NCI-H82 treated with DMSO at 0.1 percent for 48 hours (cell line): ENCODE measurements around the gene AFP.

Experiments used
- DNase-seq: peaks from one replicate; lab custom pipeline; 2025; ENCODE audit not compliant: unreplicated experiment; lab: John Stamatoyannopoulos, UW

The AFP gene

DNA sequence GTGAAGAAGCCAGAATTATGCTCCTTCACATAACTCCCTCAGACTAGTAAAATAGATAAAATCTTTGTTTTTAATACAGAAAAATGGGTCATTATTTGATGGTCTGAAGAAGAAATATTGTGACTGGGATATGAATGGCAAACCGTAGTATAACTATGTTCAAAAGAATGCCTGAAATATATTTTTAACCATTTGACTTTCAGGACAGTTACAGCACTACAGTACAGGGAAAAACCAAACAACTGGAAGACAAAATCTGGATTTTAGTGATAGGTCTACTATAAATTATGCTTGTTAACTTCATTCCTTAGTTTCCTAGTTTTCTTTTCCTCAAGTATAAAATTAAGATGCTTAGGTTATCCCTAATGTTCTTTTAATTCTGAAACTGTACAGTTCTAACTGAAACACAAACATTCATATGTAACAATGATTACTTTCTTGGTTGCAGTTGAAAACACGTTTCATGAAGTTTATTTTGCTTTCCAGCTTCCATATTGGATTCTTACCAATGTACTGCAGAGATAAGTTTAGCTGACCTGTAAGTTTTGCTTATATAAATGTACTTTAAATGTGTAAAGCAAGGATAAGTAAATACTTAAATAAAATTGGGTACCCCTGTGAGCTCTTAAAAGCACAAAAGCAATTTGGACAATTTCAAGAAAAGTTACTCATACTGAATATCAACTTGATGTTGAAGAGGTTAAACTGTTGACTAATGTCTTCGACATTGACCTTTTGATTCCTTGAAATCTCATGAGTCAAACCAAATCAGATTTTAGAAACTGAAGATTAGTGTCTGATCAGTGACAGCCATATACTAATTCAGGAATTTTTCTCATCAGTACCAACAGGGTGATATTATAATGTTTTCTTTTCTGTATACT lies 895 bp downstream of the AFP start:
- no peak for DNase-seq

GRCh38 chr4:73437558-73437956 lies 1.5 kb downstream of the AFP start:
- no peak for DNase-seq

- no peak for DNase-seq
These were observed 2.0 kb downstream of the AFP start for GRCh38 chr4:73438048-73438447.

DNA sequence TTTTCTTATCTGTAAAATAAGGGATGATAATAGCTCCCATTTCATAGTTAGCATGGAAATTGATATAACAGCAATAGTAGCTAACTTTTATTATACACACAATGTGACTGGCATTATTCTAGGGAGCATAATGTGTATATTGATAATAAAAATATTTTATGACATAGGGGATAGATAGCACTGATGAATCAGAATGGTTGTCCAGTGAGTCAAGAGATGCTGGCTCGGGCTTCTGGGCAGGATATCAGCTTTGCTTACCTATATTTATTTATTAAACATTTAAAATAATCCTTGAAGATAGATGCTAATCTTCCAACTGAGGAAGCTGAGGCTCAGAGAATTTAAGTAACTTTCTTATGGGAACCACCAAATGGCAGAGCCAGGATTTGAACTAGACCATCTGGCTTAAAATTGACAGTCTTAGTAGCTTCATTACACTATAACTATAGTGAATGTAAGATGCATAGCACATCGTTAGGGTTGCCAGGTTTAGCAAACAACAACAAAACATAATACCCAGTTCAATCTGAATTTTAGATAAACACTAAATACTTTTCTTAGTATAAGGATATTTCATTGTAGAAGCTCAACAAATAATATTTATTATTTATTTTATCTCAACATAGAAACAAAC lies 2.7 kb downstream of the AFP start:
- no peak for DNase-seq

DNA sequence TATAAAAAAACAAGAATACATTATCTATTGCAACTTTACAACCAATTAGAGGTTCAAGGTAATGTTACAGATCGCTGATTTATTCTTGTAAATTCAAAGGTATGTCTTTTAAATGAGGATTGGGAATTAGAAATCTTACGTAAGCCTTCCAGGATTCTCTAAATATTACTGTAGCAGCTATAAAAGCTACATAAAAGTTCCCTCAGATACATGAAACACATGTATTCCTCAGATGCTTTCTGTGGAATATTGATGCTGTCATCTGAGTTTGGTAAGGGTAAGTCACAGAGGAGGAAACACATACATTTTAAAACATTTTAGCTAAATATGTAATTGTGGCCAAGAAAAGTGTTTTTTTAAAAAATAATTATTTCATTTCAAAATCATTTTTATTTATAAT lies 3.4 kb downstream of the AFP start:
- no peak for DNase-seq

DNA sequence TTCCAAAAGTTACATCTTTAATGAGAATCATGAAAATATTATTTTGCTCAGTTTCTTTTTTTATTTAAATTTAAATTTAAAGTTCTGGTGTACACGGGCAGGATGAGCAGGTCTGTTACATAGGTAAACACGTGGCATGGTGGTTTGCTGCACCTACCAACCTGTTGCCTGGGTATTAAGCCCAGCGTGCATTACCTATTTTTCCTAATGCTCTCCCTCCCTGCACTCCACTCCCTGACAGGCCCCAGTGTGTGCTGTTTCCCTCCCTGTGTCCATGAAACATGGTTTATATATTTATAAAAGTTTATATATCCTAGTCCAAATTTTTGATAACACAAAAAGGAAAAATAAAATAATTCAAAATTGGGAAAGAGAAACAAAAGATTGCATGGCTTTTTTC lies 4.0 kb downstream of the AFP start:
- no peak for DNase-seq

- no peak for DNase-seq
These were observed 4.6 kb downstream of the AFP start for GRCh38 chr4:73440653-73441052.

GRCh38 chr4:73442275-73442674 lies 6.3 kb downstream of the AFP start:
- DNase-seq: no peak

- no peak for DNase-seq
These were observed 7.2 kb downstream of the AFP start for GRCh38 chr4:73443224-73443623.

- DNase-seq: no peak
These were observed 9.6 kb downstream of the AFP start for GRCh38 chr4:73445383-73446335.

DNA sequence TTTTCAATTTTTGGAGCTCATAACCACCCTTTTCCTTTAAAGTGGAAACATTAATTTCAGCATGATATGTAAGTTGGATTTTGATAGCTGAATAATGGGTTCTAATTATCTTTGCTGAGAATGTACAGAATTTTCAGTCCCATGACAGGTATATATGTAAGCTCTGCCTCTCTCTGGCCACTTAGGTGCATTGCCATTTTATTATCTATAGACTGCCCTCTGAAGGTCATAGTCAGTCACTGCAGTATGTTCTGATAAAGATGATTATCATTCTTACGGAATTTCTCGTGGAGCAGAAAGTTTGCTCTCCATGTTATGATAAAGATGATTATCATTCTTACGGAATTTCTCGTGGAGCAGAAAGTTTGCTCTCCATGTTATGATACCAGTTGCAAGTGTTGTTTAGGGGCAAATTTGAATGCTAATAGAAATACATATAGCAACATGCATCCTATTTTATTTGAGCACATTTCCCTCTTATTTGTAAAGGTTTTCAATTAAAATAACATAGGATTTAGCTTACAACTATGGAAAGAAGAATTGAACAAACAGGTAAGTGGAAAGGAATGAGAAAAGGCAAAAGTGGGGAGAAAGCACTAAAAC lies 10.4 kb downstream of the AFP start:
- DNase-seq: peak; percentile 39

GRCh38 chr4:73447671-73448070 lies 11.7 kb downstream of the AFP start:
- no peak for DNase-seq

GRCh38 chr4:73448448-73449203 lies 12.6 kb downstream of the AFP start:
- no peak for DNase-seq

- no peak for DNase-seq
These were observed 14.5 kb downstream of the AFP start for GRCh38 chr4:73450398-73451004.

DNA sequence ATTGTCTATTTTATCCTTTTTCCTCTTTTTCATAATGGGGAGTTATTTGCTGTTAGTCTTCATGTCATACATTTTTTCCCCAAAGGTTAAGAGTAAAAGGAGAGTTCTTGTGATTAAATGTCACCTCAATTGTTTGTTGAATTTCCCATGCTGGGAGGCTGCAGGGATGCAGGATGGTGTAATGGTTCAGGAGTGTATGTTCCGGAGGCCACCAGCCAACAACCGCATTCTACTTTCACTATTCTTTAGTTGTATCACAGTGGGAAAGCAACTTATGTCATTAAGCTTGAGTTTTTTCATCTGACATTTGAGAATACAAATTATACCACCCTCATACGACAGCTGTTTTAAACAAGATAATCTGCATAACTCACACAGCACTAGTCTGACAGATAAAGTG lies 15.4 kb downstream of the AFP start:
- no peak for DNase-seq

DNA sequence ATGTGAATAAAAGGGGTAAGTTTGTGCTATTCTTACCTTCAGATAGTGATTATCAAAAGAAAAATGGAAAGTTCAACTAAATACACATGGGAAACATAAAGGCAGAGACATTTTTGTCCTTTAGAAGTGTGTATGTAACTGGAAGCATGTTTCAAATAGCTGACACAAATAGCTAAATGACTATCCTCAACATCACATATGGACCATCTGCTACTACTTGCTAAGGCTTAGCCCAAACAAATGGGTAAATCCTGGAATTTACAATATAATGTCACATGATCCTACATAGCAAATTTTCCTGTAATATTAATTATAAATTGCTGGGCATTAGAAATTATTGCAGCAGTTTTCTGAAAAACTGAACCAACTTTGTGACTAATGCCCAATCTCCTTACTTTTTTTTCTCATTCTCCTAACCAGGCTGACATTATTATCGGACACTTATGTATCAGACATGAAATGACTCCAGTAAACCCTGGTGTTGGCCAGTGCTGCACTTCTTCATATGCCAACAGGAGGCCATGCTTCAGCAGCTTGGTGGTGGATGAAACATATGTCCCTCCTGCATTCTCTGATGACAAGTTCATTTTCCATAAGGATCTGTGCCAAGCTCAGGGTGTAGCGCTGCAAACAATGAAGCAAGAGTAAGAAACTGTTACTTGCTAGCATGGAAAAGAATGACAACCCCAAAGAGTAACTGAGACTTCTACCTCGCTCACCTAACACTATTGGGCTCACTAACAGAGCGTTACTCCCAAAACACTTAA lies 16.1 kb downstream of the AFP start:
- DNase-seq: peak; percentile 43

GRCh38 chr4:73452953-73453700 lies 17.1 kb downstream of the AFP start:
- no peak for DNase-seq

- DNase-seq: no peak
These were observed 17.6 kb downstream of the AFP start for GRCh38 chr4:73453701-73454005.

DNA sequence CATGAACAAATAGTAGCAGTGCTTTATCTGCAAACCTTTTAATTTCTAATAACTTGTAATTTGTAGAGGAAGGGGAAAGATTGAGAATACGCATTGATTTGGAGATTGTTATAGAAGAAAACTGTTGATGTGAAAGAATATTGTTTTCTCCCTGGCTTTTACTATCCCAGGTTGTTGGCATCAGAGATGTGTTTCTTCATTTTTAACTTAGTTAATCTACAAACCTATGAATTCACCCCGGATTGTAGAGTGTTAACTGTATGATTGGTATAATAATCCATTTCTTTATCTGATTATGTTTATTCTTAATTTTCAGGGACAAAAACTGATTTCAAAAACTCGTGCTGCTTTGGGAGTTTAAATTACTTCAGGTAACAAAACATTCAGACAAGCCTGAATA lies 18.9 kb downstream of the AFP start:
- no peak for DNase-seq
